Fibroblast of skin of back (primary cell): ENCODE measurements around the gene C2orf81.
A peak's percentile ranks its signal among the peaks of the same experiment; 100 is the strongest.
"Not testable (repeated sequence)": the region's sequence is repeated elsewhere in the genome, so short reads cannot be mapped to it uniquely, and the experiment has no call there.

Experiments used
- DNase-seq: peaks from one replicate; pipeline ENCODE4 v3.0.0-alpha.2; 2013

The C2orf81 gene

GRCh38 chr2:74423231-74424095 is 2.0 kb upstream of the C2orf81 start:
- no peak for DNase-seq

- DNase-seq, result not testable (repeated sequence)
Measured at GRCh38 chr2:74420443-74421103, 846 bp downstream of the C2orf81 start.

- no peak for DNase-seq
Measured at GRCh38 chr2:74420006-74420405, 1.4 kb downstream of the C2orf81 start.

GRCh38 chr2:74419345-74419744 is 2.1 kb downstream of the C2orf81 start:
- DNase-seq, result no peak

GRCh38 chr2:74418312-74418711 is 3.1 kb downstream of the C2orf81 start:
- no peak for DNase-seq

- no peak for DNase-seq
Measured at GRCh38 chr2:74417763-74418162, 3.7 kb downstream of the C2orf81 start.

- no peak for DNase-seq
Measured at GRCh38 chr2:74417197-74417596, 4.2 kb downstream of the C2orf81 start.

- no peak for DNase-seq
Measured at GRCh38 chr2:74416778-74417177, 4.6 kb downstream of the C2orf81 start.

GRCh38 chr2:74415762-74416395 is 5.5 kb downstream of the C2orf81 start:
- no peak for DNase-seq

GRCh38 chr2:74414881-74415761 is 6.3 kb downstream of the C2orf81 start:
- peak; percentile 27 for DNase-seq

GRCh38 chr2:74414441-74414840 is 7.0 kb downstream of the C2orf81 start:
- no peak for DNase-seq

- DNase-seq, result no peak
Measured at GRCh38 chr2:74413001-74413698, 8.3 kb downstream of the C2orf81 start.

GRCh38 chr2:74407682-74408081 is 13.7 kb downstream of the C2orf81 start:
- no peak for DNase-seq

- no peak for DNase-seq
Measured at GRCh38 chr2:74406035-74406434, 15.4 kb downstream of the C2orf81 start.

GRCh38 chr2:74401891-74402290 is 19.5 kb downstream of the C2orf81 start:
- no peak for DNase-seq

- peak; percentile 26 for DNase-seq
Measured at GRCh38 chr2:74399785-74400184, 21.6 kb downstream of the C2orf81 start.

GRCh38 chr2:74396149-74396548 is 25.3 kb downstream of the C2orf81 start:
- no peak for DNase-seq

- no peak for DNase-seq
Measured at GRCh38 chr2:74393525-74393924, 27.9 kb downstream of the C2orf81 start.

GRCh38 chr2:74392449-74392743 is 29.0 kb downstream of the C2orf81 start:
- DNase-seq, result no peak

GRCh38 chr2:74391580-74392448 is 29.6 kb downstream of the C2orf81 start:
- peak; percentile 79 for DNase-seq

- DNase-seq, result peak; percentile 21
Measured at GRCh38 chr2:74391209-74391579, 30.2 kb downstream of the C2orf81 start.
